Right cardiac atrium (tissue), 5 donors: Measurements from ENCODE around the gene DPF3. TPM values are rescaled to one million over a fixed set of nuclear protein-coding genes. Genes with fewer than 3 reads are reported as not detected.

Experiments used
- ATAC-seq, 2 donors: fragments of 200-7000 bp; cut with Tn5 transposase; one replicate each; pipeline versions ENCODE4 v1.8.0 to v1.9.1; 2020; ENCODE audit warnings: moderate library complexity in 2 of 2, mild to moderate bottlenecking in 1 of 2
- DNase-seq, 3 donors: peaks; one replicate each; pipeline ENCODE4 v3.0.0-alpha.2; 2020
- H3K27ac ChIP-seq: one replicate; pipeline ENCODE4 v1.5.1; 2013; ENCODE audit warnings: mild to moderate bottlenecking, low read length, control low read depth, moderate library complexity
- H3K27me3 ChIP-seq: one replicate; pipeline ENCODE4 v1.6.1; 2013; ENCODE audit not compliant: control insufficient read depth, insufficient read depth
- H3K4me1 ChIP-seq: one replicate; pipeline ENCODE4 v1.6.1; 2013; ENCODE audit warnings: low read length; ENCODE audit not compliant: control insufficient read depth, insufficient read depth
- H3K4me3 ChIP-seq: one replicate; pipeline ENCODE4 v1.5.1; 2013; ENCODE audit warnings: low read length, control low read depth
- H3K9me3 ChIP-seq: one replicate; pipeline ENCODE4 v1.6.1; 2013; ENCODE audit warnings: low read length; ENCODE audit not compliant: control insufficient read depth
- WGBS: extraction: QIAGEN DNeasy Blood & Tissue Kit; methylation state at CpG from one replicate; pipeline ENCODE4 v1.1.7; 2013; 5-methylcytosine and 5-hydroxymethylcytosine counted together
- intact Hi-C, 4 donors: fragments of 100-400 bp; cut with DNase I; formaldehyde crosslinking; loops; one replicate each; pipeline versions ENCODE4 v1.11.0 to v1.14.0; 2022 to 2023
- polyA plus RNA-seq: library from polyadenylated mRNA; stranded (reverse); fragments of 200-250 nt; gene quantifications from one replicate; pipeline ENCODE4 v1.2.3, GENCODE V29; 2013
- total RNA-seq, 4 donors: library from RNA; stranded (reverse); fragmentation: NEBNext Ultra II Directional; extraction: Animal tissue kit (Norgen Biotek cat#: 25700); gene quantifications; one replicate each; pipeline ENCODE4 v1.2.1, GENCODE V29; 2021
- donor health status: healthy with polysubstance abuse.
- donor health status: DM: no; HTN: yes; CAD: no.
- donor health status: DM: no; HTN: no; CAD: no.
- donor health status: DM: no; HTN: yes; CAD: no; lungs with severe emphysema.
- donor health status: DM: yes; HTN: yes; CAD: no.

The DPF3 gene
- total and polyA plus RNA-seq, 5 donors: 16.5 to 33.0 (median 25.9) TPM

GRCh38 chr14:72925171-72925759, 31.4 kb upstream of the DPF3 start:
- no peaks in the 10 kb centered on the region for H3K9me3 ChIP-seq
- H3K27me3 ChIP-seq: no peaks in the 10 kb centered on the region
- intact Hi-C loops: no loop called here
- no peak for ATAC-seq
- H3K4me1 ChIP-seq: no peaks in the 10 kb centered on the region
- DNase-seq: no peak
- H3K4me3 ChIP-seq: no peak overlapping the region
- WGBS: 88% methylated on average over 22 of the region's 22 CpGs
- H3K27ac ChIP-seq: no peak overlapping the region

GRCh38 chr14:72924337-72924736, 30.4 kb upstream of the DPF3 start:
- DNase-seq: peak in 2 of 3 donors; percentile 60 to 83
- Histone ChIP-seq H3K9me3 (no peaks in the 10 kb centered on the region), H3K27me3 (no peaks in the 10 kb centered on the region), H3K4me1 (no peaks in the 10 kb centered on the region), H3K4me3 (no peak overlapping the region), H3K27ac (no peak overlapping the region)
- 40% methylated on average over 5 of the region's 5 CpGs for WGBS
- no peak for ATAC-seq
- intact Hi-C loops: no loop called here

GRCh38 chr14:72921396-72921795, 27.5 kb upstream of the DPF3 start:
- ATAC-seq: no peak
- H3K27me3 ChIP-seq: no peaks in the 10 kb centered on the region
- no peak overlapping the region for H3K27ac ChIP-seq
- intact Hi-C loops: no loop called here
- H3K9me3 ChIP-seq: no peaks in the 10 kb centered on the region
- H3K4me3 ChIP-seq: no peak overlapping the region
- H3K4me1 ChIP-seq: no peaks in the 10 kb centered on the region
- no peak for DNase-seq

GRCh38 chr14:72920008-72920407, 26.1 kb upstream of the DPF3 start:
- Histone ChIP-seq H3K4me3 (no peak overlapping the region), H3K27me3 (no peaks in the 10 kb centered on the region), H3K27ac (no peak overlapping the region), H3K9me3 (no peaks in the 10 kb centered on the region), H3K4me1 (no peaks in the 10 kb centered on the region)
- ATAC-seq: no peak
- DNase-seq: no peak
- WGBS: 81% methylated on average over 2 of the region's 2 CpGs
- intact Hi-C loops: no loop called here

DNA sequence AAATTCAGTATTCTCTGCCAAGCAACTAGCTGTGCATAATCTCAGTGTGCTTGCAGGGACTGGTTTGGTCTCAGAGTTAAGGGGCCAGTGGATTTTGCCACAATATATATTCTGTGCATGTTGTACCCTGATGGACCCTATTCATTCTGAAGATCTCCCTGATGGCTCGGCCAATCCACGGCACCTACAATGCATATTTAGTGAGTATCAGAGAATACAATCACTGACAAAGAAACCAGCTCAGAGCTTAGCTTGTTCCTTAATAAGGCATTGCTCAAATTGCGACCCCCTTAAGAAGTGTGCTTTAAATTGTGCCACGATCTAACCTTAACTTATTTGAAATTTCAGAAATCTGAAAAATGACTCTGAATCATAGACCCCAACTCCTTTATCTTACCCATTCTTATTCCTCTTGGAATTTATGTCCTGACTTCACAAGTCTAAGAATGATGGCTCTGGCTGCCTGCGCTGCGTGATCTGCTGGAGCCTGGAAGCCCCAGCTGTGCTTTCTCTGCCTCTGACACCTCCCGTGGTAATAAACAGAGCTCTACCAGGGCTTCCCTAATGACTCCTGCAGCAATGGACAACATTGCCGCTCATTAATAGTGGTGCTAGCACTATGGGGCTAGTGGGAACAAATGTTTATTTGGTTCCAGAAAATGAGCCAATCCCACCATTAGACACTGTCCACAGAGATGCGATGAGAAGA, 23.3 kb upstream of the DPF3 start:
- 54% methylated on average over 9 of the region's 9 CpGs for WGBS
- DNase-seq (no peak), ATAC-seq (no peak)
- H3K27me3 ChIP-seq: no peaks in the 10 kb centered on the region
- H3K9me3 ChIP-seq: no peaks in the 10 kb centered on the region
- H3K27ac ChIP-seq: no peak overlapping the region
- intact Hi-C loops: no loop called here
- H3K4me3 ChIP-seq: no peak overlapping the region
- no peaks in the 10 kb centered on the region for H3K4me1 ChIP-seq

DNA sequence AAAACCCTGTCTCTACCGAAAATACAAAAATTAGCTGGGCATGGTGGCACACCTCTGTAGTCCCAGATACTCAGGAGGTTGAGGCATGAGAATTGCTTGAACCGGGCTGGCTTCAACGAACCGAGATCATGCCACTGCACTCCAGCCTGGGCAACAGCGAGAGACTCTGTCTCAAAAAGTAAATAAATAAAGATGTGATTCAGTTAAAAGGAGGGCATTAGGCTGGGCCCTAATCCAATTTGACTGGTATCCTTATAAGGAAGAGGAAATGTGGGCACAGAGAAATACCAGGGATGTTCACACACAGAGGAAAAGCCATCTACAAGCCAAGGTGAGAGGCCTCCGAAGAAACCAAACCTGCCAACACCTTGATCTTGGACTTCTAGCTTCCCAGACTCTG, 22.3 kb upstream of the DPF3 start:
- H3K27ac ChIP-seq: no peak overlapping the region
- WGBS: 66% methylated on average over 6 of the region's 6 CpGs
- H3K27me3 ChIP-seq: no peaks in the 10 kb centered on the region
- intact Hi-C loops: no loop called here
- ATAC-seq (no peak), DNase-seq (no peak)
- no peak overlapping the region for H3K4me3 ChIP-seq
- H3K9me3 ChIP-seq: no peaks in the 10 kb centered on the region
- no peaks in the 10 kb centered on the region for H3K4me1 ChIP-seq

DNA sequence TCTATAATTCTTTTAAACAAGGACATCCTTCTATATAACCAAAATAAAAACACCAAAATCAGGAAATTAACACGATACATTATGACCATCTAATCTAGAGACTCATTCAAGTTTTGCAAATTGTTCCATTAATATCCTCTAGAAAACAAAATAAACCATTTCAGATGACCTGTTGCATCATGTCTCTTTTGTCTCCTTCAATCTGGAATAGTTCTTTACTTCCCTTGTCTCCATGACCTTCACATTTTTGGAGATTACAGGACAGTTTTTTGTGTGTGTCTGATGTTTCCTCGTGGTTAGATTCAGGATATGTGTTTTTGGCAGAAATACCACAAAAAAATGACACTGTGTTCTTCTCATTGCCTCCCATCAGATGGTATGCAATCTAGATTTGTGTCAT, 19.9 kb upstream of the DPF3 start:
- Histone ChIP-seq H3K27me3 (no peaks in the 10 kb centered on the region), H3K4me3 (no peak overlapping the region), H3K9me3 (no peaks in the 10 kb centered on the region), H3K4me1 (no peaks in the 10 kb centered on the region), H3K27ac (no peak overlapping the region)
- ATAC-seq: no peak
- no peak for DNase-seq
- intact Hi-C loops: no loop called here
- WGBS: 42% methylated on average over 2 of the region's 2 CpGs

- intact Hi-C loops: loop anchor here in 1 of 4 donors (5.0 kb wide), 1 partner anchor 392 kb away; no protein-coding TSS in a partner anchor
- WGBS: 47% methylated on average over 5 of the region's 5 CpGs
- H3K27ac ChIP-seq: no peak overlapping the region
- ATAC-seq: peak; percentile 50 to 65
- no peaks in the 10 kb centered on the region for H3K9me3 ChIP-seq
- H3K4me1 ChIP-seq: peaks cover 5% of the 10 kb centered on the region
- DNase-seq: no peak
- no peak overlapping the region for H3K4me3 ChIP-seq
- H3K27me3 ChIP-seq: no peaks in the 10 kb centered on the region
These were observed 15.3 kb upstream of the DPF3 start for GRCh38 chr14:72909163-72909562.

DNA sequence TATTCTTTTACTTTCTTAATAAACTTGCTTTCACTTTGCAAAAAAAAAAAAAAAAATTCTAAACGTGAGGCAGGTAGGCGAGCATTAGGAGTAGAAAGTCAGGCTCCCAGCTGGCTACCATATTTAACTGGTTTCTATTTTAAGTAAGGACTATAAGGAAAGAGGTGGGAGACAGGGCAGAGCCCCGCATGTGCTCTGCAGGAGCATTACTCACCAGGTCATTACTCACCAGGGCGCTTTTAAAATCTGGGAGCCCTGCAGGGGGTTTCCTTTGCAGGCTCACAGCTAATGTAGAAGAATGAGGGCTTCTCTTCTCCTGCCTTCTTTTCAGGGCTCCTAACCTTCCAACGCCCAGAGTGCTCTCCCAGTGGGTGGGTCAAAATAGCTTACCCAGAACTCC, 14.0 kb upstream of the DPF3 start:
- peak in 1 of 2 donors; percentile 45 for ATAC-seq
- H3K4me1 ChIP-seq: peaks cover 5% of the 10 kb centered on the region
- no peak overlapping the region for H3K27ac ChIP-seq
- no peak for DNase-seq
- intact Hi-C loops: loop anchor here in 1 of 4 donors (5.0 kb wide), 1 partner anchor 391 kb away; no protein-coding TSS in a partner anchor
- no peaks in the 10 kb centered on the region for H3K27me3 ChIP-seq
- 47% methylated on average over 5 of the region's 5 CpGs for WGBS
- no peaks in the 10 kb centered on the region for H3K9me3 ChIP-seq
- no peak overlapping the region for H3K4me3 ChIP-seq

DNA sequence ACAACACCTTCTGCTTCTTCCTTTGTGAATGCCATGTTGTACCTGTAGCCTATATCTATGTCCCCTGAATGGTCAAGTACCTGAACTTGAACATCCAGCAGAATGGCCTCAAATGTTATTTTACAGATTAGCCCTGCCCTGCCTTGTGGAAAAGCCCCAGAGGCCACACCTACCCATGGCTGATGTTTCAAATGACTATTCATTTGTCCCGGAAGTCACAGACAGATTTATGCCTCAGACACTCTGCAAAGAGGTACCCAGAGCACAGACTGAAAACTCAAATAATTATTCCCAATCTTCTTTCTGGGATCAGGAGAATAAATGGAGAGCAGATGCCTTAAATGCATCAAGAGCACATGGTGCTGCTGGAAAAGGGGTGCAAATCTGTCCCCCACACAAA, 13.0 kb upstream of the DPF3 start:
- intact Hi-C loops: loop anchor here in 1 of 4 donors (5.0 kb wide), 1 partner anchor 390 kb away; no protein-coding TSS in a partner anchor
- ATAC-seq (no peak), DNase-seq (no peak)
- H3K27ac ChIP-seq: no peak overlapping the region
- no peaks in the 10 kb centered on the region for H3K9me3 ChIP-seq
- no peak overlapping the region for H3K4me3 ChIP-seq
- WGBS: 55% methylated on average over 1 of the region's 1 CpG
- peaks cover 5% of the 10 kb centered on the region for H3K4me1 ChIP-seq
- H3K27me3 ChIP-seq: no peaks in the 10 kb centered on the region

GRCh38 chr14:72906316-72906715, 12.4 kb upstream of the DPF3 start:
- peaks cover 5% of the 10 kb centered on the region for H3K4me1 ChIP-seq
- no peak overlapping the region for H3K4me3 ChIP-seq
- no peaks in the 10 kb centered on the region for H3K9me3 ChIP-seq
- WGBS: 48% methylated on average over 3 of the region's 3 CpGs
- no peak overlapping the region for H3K27ac ChIP-seq
- ATAC-seq (no peak), DNase-seq (no peak)
- no peaks in the 10 kb centered on the region for H3K27me3 ChIP-seq
- intact Hi-C loops: loop anchor here in 1 of 4 donors (5.0 kb wide), 1 partner anchor 389 kb away; no protein-coding TSS in a partner anchor
